Keratinocyte (primary cell): ENCODE results near the gene DCUN1D4.

Source experiments
- EZH2 ChIP-seq: IDR thresholded peaks from one replicate; pipeline ENCODE4 v1.6.1; 2012; ENCODE audit warnings: inconsistent platforms, mild to moderate bottlenecking, low read length, moderate library complexity
- TF ChIP-seq, protein P1 (sequence below), 3 experiments: IDR thresholded peaks in 1 of 3; conservative IDR thresholded peaks in 1 of 3; optimal IDR thresholded peaks in 1 of 3; 2 replicates in 2 of 3; 3 replicates in 1 of 3; pipeline versions ENCODE3 to v1.5.1; 2011; ENCODE audit warnings: low read length in 3 of 3, mild to moderate bottlenecking in 3 of 3, moderate library complexity in 2 of 3, control low read depth in 1 of 3, inconsistent platforms in 1 of 3; ENCODE audit not compliant: insufficient read depth in 2 of 3; ENCODE audit errors: extremely low read depth in 1 of 3

DNA sequence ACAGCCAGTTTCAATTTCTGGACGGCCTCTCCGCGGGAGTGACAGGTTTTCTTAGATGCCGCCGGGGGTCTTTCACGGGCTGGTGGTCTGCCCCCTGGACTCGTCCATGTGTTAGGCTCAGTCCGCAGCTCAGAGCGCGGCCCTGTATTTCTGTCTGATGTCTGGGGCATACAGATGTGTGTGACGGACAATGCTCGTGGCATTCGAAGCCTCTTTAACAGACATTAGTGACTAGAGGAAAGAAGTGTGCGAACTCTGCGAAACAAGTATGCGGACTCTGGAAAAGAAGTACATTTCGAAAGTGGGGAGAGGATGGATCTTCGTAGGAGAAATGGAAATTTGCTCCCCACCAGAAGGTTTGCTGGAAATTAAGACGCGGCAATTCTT lies 793 bp upstream of the DCUN1D4 start:
- TF ChIP-seq, protein P1, sequence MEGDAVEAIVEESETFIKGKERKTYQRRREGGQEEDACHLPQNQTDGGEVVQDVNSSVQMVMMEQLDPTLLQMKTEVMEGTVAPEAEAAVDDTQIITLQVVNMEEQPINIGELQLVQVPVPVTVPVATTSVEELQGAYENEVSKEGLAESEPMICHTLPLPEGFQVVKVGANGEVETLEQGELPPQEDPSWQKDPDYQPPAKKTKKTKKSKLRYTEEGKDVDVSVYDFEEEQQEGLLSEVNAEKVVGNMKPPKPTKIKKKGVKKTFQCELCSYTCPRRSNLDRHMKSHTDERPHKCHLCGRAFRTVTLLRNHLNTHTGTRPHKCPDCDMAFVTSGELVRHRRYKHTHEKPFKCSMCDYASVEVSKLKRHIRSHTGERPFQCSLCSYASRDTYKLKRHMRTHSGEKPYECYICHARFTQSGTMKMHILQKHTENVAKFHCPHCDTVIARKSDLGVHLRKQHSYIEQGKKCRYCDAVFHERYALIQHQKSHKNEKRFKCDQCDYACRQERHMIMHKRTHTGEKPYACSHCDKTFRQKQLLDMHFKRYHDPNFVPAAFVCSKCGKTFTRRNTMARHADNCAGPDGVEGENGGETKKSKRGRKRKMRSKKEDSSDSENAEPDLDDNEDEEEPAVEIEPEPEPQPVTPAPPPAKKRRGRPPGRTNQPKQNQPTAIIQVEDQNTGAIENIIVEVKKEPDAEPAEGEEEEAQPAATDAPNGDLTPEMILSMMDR (optimal IDR thresholded peaks at IDR 0.05 in 1 of 3, IDR thresholded peaks at IDR 0.05 in 1 of 3, conservative IDR thresholded peaks at IDR 0.05 in 1 of 3; ENCODE audit: extremely low read depth in 1 of 3, insufficient read depth in 2 of 3, low read length in 3 of 3): no peak
- TF ChIP-seq EZH2: no peak
